Effector CD8-positive, alpha-beta T cell (primary cell): ENCODE results near the gene HTATIP2.
A peak's percentile ranks its signal among the peaks of the same experiment; 100 is the strongest.
"Not testable (repeated sequence)": the region's sequence is repeated elsewhere in the genome, so short reads cannot be mapped to it uniquely, and the experiment has no call there.

Experiments
- DNase-seq: peaks from one replicate; lab custom pipeline; 2025; lab: John Stamatoyannopoulos, UW

Gene HTATIP2

DNA sequence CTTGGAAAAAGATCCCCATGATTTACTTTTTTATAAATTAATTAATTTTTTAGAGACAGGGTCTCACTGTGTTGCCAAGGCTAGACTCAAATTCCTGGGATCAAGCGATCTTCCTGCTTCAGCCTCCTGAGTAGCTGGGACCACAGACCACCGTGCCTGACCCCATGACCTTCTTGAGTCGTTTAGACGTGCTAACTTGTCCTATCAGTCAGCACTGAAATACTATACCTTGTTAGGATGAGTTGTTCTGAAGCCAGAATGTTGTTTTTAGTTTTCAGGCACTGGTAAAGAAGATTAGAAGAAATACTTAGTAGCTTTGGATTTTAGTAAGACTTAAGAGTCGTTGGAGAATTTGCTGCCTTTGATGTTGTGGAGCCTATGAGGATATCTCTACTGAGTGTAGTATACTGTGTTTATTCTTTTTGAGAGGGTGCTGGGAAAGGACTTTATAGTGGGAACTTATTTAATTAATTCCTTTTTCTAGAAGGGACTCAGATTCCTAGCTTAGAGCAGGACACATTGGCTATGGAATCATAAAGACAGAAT is 8.6 kb downstream of the HTATIP2 start:
- no peak for DNase-seq

DNA sequence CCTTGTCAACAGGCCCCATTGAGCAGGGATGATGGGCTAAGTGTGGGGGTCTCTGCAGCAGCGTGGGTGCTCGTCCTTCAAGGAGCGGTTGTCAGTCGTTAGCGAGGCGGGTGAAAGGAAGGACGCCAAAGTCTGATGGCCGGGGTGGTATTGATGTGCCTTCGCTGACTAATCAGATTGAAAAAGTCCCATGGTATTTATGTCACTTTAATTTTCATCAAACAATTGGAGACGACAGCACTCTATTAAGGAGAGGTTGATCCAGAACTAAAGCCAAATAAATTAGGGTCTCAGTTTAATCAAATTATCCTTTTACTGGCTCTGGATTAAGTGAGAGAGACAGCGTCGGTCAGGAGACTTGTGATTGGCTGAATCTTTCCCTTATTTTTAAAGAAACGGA is 9.6 kb downstream of the HTATIP2 start:
- DNase-seq: no peak

DNA sequence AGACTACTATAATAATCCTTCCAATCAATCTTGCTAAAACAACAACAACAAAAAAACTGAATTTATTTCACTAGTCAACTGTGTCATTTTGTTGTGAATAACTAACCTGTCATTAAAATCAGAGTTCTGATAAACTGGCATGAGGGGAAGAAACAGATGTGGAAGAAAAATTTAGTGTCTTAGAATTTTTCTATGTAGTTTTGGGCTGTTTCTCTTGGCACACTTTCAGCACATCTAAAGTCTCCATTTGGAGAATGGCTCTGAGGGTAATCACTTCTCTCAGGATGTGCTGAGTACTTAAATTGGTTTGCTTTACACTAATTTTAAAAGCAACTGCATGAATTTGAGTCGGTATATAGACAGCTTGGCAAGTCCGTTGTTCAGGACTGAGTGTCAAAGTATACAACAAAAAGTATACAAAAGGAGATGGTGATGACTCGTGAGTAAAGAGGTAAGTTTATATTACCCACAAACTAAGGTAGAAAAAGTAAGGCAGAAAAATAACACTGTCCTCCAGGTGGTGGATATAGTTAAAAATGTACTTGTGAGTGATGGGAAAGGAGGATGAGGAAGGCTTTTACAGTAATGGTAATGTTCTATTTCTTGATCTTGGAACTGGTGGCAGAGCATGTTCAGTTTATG is 10.2 kb downstream of the HTATIP2 start:
- DNase-seq: no peak

DNA sequence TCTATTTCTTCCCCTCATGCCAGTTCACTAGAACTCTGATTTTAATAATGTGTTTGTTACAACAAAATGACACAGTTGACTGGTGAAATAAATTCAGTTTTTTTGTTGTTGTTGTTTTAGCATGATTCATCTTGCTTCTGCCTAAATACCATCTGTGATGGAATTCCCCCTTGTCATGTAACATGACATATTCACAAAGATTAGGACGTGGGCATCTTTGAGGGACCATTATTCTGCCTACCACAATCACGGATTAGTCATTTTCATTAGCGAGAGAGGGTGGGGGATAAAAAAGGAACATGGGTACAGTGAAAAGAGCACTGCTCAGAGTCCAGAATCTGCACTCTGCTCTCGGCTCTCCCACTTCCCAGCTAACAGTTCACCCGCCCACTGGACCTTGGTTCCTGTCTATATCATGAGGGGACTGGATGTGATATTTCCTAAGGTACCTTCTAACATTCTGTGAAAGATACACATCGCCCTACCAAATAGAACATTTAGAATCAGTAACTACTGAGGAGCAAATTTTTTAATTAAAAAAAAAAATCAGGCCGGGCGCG is 11.3 kb downstream of the HTATIP2 start:
- no peak for DNase-seq

DNA sequence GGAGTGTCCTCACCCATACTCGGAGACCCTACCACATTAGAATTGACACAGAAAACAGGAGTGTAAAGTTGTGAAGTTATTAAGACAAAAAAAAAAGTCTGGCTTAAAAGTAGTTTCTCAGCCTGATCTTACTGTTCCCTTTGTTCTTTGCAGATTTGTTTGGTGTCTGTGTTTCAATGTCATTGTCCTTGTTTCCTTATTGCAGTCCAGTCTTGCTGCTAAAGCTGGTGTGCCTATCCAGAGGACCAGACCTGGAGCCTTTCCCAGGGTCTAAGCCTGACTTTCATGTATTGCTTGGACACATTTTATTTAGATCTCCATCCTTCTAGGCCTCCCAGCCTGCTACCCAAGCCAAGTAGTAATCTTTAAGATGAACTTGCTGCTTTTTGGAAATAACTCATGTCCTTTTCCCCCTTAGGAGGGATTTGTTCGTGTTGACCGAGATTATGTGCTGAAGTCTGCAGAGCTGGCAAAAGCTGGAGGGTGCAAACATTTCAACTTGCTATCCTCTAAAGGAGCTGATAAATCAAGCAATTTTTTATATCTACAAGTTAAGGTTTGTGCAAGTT is 12.7 kb downstream of the HTATIP2 start:
- no peak for DNase-seq

DNA sequence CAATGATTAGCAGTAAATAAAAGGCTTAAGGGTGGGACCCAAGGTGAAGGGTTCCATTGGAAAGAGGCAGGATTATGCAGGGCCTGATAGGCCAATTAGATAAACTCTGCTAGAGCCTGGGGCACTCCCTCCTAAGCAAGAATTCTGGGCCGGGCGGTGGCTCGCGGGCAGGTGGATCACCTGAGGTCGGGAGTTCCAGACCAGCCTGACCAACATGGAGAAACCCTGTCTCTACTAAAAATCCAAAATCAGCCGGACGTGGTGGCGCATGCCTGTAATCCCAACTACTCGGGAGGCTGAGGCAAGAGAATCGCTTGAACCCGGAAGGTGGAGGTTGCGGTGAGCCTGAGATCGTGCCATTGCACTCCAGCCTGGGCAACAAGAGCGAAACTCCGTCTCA is 22.5 kb downstream of the HTATIP2 start:
- not testable (repeated sequence) for DNase-seq

DNA sequence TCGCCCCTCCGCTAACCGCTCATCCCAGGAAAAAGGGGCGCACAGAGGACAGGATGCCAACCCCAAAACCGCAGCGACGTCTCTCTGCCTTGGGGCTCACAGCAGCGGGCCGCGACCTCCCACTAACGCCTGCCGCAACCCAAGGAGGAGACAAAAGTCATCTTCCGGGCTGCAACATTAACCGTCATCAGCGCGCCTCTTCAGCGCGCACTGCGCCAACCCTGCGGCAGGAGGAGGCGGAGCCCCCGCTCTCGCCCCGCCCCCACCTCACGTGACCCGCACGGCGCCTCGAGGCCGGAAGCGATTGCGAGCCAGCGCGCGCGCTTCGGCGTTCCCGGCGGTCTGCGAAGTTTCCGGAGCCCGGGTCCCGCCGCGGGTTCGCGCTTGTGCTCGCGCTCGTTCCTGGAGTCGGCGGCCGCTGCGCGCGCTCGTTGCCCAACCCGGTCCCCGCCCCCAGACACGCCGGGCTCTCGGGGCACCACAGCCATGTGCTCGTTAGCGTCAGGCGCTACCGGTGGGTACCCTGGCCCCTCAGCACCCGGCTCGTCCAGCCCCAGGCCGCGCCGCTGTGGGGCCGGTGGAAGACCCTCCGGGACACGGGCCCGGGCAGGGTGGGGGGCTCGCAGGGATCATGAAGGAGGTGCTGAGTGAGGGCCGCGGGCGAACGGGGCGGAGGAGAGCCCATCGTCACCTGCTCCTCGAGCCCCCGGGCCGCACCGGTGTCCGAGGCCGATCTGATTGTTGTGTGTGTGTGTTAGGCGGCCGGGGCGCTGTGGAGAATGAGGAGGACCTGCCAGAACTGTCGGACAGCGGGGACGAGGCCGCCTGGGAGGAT is 24.0 kb downstream of the HTATIP2 start, which contains the start of gene PRMT3:
Gene PRMT3, plus strand, starts transcription at position 456 of the 835 bp plus-strand sequence. Its CDS starts 31 bp downstream, at position 487.
- DNase-seq: peak; percentile 96

DNA sequence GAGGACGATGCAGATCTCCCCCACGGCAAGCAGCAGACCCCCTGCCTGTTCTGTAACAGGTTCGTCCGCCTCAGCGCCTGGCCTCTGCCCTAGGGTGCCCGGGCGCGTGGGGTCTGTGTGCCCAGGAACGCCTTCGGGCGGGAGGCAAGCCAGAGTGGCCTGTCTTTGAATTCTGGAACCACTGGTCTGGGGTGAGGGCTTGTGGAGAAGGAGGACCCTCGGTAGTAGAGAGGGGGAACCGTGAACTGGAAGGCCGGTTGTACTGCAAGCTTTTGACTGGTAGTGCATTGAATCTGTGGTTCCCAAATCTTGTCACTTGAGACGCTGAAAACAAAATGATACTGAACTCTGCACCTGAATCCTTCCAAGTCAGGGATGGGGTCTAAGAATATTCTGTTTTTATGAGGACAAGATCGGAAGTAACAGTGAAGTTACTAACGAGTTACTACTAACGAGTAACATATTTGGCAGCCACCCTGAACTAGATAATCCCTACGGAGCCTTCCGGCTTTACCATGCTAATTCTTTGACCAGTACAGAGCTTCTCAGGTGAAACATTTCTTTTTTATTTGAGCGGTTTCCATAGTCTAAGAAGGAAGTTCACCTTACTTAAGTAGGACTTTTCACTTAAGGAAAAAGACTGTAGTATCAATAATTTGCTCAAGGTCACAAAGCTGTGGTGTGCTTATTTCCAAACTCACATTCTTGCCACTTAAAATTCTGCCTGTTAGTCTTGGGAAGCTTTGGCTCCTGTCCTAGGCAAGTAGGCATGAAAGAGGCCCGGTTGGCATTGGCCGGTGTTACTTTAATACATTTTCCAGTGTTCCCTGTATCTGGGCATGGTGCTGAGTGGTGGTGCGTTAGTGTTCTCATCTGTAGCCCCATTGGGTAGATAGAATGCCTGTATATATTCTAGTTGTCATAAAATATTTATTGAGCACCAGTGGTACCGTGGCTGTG is 24.9 kb downstream of the HTATIP2 start:
- peak; percentile 34 for DNase-seq

DNA sequence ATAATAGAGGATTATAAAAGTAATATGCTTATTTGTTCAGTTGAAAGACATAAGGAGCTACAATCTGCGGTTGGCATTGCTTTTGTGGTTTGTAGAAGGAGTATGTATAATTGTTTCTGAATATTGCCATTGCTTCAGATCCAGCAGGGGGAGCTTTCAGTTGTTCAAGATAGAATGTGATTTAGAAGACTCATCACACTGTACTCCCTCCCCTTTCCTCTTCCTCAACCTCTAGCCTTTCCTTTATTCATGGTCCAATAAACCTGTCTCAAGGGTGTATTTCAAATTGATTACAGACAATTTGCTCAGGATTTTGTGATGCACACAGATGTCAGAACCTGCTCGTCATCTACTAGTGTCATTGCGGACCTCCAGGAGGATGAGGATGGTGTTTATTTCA is 33.8 kb downstream of the HTATIP2 start:
- no peak for DNase-seq

DNA sequence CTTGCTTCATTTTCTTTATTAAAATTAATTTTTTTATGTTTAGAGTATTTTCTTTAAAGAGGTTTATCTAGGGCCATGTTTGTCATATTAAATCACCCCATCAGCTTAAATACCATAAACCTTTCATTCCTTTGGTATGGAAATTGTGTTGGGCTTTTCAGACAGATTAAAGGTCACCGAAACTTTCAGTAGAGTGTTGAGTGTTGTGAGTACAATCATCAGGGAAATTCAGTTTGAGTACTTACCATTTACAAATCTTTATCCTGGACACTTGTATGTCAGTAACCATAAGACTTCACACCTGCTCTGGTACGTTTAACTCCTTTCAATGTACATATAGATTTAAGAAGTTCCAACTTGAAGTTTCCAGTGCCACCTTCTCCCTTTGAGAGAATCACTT is 36.0 kb downstream of the HTATIP2 start:
- DNase-seq: no peak

DNA sequence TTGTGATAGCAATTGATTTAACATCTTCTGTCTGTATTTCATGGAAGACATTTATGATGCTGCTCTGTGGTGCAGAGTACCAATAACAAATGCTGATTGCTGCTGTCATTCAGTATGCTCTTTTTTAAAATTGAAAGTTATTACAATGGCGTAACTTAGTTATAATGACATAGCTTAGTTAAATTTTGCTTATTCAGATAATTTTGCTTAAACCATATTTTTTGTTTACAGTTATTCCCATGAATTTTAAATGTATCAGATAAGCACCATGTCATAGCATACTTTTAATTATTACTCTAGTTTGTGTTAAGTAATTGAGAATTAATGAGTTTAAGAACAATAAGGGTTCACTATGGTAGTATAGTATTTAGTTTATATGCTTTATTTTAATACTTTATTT is 39.5 kb downstream of the HTATIP2 start:
- no peak for DNase-seq

DNA sequence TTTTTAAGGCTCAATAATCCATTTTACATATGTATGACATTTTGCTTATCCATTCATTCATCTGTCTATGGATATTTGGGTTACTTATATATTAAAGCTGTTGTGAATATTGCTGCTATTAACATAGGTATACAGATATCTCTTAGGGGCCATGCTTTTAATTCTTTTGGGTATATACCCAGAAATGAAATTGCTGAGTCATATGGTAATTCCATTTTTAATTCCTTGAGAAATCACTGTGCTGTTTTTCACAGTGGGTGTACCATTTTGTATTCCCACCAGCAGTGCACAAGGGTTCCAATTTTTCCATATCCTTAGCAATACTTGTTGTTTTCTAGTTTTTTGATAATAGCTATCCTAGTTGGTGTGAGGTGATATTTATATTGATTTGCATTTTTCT is 43.0 kb downstream of the HTATIP2 start:
- no peak for DNase-seq

DNA sequence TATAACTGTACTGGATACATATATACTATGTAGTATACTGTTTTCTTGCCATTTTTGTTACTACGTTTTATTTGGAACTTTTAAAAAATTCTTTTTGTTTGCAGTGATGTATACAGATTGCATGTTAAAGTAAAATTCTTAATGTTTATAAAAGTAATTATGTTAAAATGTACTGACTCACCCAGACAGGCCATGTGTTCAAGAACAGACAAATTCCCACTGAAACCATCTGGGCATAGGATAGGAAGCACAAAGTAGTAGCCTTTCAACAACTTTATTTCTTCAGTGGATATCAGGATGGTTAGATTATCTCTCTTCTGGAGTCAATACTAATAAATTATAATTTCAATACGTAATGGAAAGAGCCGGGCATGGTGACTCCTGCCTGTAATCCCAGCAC is 43.8 kb downstream of the HTATIP2 start:
- DNase-seq: no peak

DNA sequence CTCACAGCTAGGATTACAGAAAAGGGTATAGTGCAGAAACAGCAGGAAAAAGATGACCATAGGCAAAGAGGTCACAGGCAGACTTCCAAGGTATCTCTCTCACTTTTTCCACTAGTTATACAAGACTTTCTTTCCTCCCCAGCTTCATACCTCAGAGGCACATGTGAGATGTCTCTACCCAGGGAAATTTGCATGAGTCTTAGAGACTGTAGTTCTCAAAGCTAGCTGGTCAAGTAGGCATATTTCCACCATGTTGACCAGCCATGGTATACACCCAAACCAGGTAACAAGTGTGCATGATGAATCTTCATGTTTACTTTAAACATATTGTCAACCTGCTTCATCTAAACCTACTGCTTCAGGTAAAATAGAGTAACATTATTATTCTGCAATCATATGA is 51.9 kb downstream of the HTATIP2 start:
- no peak for DNase-seq

DNA sequence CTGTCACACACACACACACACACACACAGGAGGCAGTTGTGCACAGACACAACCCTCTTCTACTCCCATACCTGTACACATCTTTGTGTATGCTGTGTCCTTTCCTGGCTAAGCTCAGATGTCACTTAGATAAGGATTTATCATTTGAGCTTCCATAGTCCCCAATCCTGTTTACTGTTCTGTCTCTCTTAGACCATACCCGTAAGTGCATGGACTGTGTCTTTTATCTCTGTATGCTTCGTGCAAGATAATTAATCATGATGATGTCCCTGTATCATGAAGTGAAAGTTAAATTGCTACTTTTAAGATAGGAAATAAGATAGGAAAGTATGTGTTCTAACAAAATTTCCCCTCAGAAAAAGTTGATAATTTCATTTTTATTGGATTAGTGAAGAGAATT is 54.3 kb downstream of the HTATIP2 start:
- DNase-seq: no peak

DNA sequence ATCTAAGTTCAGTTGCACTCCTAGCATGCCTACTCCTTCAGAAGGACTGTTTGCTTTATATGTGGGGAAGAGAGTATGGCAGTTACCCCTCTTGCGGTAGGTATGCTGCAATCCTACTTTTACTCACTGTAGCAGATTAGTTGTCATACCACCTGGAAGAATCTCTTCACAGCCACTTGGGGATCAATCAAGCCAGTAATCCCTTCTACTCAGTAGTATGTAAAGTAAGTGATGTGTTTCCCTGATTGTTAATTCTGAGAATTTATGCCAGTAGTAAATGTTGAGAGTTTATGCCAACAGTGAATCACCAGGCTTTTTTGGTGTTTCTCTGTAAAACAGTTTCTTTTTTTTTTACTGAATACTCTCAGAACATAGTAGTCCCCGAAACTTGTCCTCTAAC is 58.4 kb downstream of the HTATIP2 start:
- DNase-seq: no peak

DNA sequence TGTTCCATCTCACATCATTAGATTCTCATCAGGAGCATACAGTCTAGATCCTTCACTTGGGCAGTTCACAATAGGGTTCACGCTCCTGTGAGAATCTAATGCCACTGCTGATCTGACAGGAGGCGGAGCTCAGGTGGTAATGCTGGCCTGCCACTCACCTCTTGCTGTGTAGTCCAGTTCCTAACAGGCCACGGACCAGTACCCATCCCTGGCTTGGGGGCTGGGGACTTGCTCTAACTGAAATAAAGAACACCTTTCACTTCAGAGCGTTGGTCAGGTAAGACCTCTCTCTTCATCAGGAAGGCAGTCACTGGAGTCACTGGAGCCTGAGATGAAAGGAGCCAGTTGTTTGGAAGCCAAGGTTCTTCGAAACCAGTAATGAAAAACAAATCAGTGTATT is 65.7 kb downstream of the HTATIP2 start:
- no peak for DNase-seq
